Caki2 (cell line): ENCODE data around the gene LGALS7B. TPM values are rescaled to one million over a fixed set of nuclear protein-coding genes. Genes with fewer than 3 reads are reported as not detected.

Source experiments
- DNase-seq: peaks from one replicate; pipeline ENCODE4 v3.0.0-alpha.2; 2015; ENCODE audit warnings: low read depth
- in situ Hi-C: cut with HindIII; loops from 2 replicates; pipeline ENCODE4 v1.10.0; 2016; ENCODE audit warnings: low sequenced_read_pairs, low pct_unique_long_range_greater_than_20kb, mixed read lengths
- total RNA-seq: library from RNA; depleted of rRNA; stranded (reverse); fragments of >200 nt; shearing (Covaris generic); gene quantifications from 2 replicates; pipeline ENCODE4 v1.2.3, GENCODE V29; 2014; ENCODE audit warnings: low replicate concordance; rRNA removed

LGALS7B gene
- total RNA-seq, 1 experiment from 2014 or later = not detected

GRCh38 chr19:38834104-38834490 lies 45.1 kb downstream of the LGALS7B start:
- DNase-seq = no peak
- in situ Hi-C loops = no loop called here

DNA sequence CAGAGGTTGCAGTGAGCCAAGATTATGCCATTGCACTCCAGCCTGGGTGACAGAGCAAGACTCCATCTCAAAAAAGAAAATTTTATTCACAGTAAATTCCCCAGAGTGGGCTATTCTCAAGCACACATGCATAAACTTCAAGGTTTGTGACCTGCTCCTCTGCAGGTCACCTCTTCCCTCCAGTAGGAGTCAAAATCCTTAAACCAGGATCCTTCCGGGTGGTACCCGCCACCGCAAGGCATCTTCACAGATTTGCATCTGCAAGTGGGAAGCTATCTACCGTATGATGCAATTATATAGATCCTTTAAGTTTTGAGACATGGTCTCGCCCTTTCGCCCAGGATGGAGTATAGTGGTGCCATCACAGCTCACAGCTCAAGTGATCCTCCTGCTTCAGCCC lies 45.6 kb downstream of the LGALS7B start:
- DNase-seq = no peak
- in situ Hi-C loops = no loop called here

- no peak for DNase-seq
- in situ Hi-C loops = no loop called here
Measured at GRCh38 chr19:38836159-38836982, 47.4 kb downstream of the LGALS7B start.

DNA sequence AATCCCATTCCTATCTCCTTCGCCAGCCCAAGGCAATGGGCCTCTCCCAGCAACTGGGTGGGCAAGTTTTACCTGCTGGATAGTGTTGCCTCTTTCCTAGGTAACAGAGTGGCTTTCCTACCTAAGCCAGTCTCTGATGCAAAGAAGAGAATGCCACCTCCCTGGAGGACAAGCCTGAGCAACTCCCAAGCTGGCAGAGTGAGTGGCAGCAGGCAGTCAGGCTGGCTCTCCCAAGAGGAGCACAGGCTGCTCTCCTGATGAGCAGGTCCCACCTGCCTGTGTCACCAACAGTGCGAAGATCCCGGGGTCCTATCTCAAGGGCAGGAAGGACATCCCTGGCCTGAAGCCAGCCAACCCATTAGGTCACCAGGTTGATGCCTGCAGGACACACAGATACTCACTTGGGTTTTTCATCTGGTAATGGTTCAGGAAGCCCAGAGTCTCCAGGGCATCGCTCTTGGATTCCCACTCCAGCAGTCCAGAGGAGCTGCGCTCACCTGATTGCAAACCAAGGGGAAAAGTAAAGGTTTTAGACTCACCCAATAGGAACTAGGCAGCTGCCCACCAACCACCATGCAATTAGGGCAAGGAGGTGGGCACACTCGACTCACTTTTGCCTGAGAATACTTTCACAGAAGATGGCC lies 48.1 kb downstream of the LGALS7B start:
- in situ Hi-C loops = no loop called here

GRCh38 chr19:38837656-38838121 lies 48.7 kb downstream of the LGALS7B start:
- peak; percentile 85 for DNase-seq
- in situ Hi-C loops = no loop called here

More for the DNA sequence above, 48.1 kb downstream of the LGALS7B start:
- no peak for DNase-seq

GRCh38 chr19:38838208-38838985 lies 49.4 kb downstream of the LGALS7B start:
- DNase-seq = peak; percentile 72
- in situ Hi-C loops = no loop called here

GRCh38 chr19:38838986-38839761 lies 50.2 kb downstream of the LGALS7B start:
- in situ Hi-C loops = no loop called here
- DNase-seq = no peak

DNA sequence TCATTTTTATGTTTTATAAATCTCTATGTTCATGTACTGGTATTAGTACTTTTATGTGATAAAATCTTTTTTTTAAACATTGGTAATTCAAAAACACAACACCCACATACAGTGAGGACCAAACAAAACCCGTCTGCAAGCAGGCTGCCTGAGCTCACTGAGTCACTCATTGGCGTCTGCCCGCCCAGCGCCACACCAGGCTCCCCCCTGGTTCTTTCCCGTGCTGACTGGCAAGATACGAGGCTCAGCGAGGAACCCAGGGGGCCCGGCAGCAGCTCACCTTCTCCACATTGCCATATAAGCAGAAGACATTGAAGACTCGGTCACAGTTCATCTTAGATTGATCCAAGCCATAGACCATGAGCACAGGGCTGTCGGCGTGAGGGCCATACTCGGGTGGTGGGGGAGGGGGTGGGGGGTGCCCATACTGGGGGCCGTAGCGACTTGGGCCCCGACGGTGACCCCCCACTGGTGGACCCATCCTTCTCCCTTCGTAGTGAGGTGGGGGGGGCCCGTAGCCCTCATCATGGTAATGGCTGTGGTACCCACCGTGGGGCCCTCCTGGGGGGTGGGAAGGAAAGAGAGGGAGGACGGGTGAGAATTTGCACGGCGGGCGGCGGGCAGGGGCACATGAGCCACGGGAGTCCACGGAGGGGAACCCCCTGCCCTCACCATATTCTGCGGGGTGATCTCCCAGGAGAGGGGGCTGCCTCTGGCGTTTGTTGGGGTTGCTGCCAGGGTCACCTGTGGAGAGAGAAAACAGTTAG lies 51.0 kb downstream of the LGALS7B start:
- DNase-seq = no peak
- in situ Hi-C loops = no loop called here

DNA sequence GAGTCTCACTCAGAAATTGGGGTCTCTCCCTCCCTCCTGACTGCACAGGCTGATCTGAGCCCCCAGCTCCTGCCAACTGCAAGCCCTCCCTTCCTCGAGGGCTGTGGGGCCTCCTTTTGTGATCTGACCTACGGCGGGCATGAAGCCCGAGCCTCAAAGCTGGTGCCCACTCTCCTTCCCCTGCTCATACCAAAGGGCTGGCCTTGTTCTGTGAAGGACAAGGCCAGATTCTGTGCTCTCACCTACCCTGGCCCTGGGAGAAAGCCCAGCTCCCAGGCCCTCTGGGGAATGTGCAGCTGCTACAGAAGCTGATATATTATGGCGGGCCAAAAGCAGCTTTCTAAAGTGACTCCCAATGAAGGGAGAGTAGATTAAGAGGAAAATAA lies 51.6 kb downstream of the LGALS7B start:
- DNase-seq = no peak
- in situ Hi-C loops = no loop called here

Other genes with a start within 250 kb of the LGALS7B start
- 1.3 and 1.6 TPM in 2 replicates for gene MAP4K1, start 171.2 kb upstream of the LGALS7B start, total RNA-seq
- gene EIF3K, start 170.0 kb upstream of the LGALS7B start, total RNA-seq = 642 and 878 TPM in 2 replicates
- 872 and 922 TPM in 2 replicates for gene ACTN4, start 141.6 kb upstream of the LGALS7B start, total RNA-seq
- gene CAPN12, start 44.7 kb upstream of the LGALS7B start, total RNA-seq = 0.46 and 2.3 TPM in 2 replicates
- not detected in 2 replicates for gene LGALS7, start 15.7 kb upstream of the LGALS7B start, total RNA-seq
- not detected in 2 replicates for gene LGALS4, start 23.7 kb downstream of the LGALS7B start, total RNA-seq
- 241 and 276 TPM in 2 replicates for gene ECH1, start 42.6 kb downstream of the LGALS7B start, total RNA-seq
- gene HNRNPL, start 60.8 kb downstream of the LGALS7B start, total RNA-seq = 501 and 509 TPM in 2 replicates
- gene RINL, start 89.1 kb downstream of the LGALS7B start, total RNA-seq = 9.9 and 12.6 TPM in 2 replicates
- gene SIRT2, start 110.4 kb downstream of the LGALS7B start, total RNA-seq = 53.9 and 58.1 TPM in 2 replicates
- 48.3 and 50.3 TPM in 2 replicates for gene NFKBIB, start 110.8 kb downstream of the LGALS7B start, total RNA-seq
- gene CCER2, start 123.0 kb downstream of the LGALS7B start, total RNA-seq = 1.0 TPM in 1 of 2 replicates, not detected in the other
- 46.3 and 77.4 TPM in 2 replicates for gene SARS2, start 141.6 kb downstream of the LGALS7B start, total RNA-seq
- gene MRPS12, start 141.7 kb downstream of the LGALS7B start, total RNA-seq = 184 and 200 TPM in 2 replicates
- gene FBXO17, start 186.5 kb downstream of the LGALS7B start, total RNA-seq = 129 and 142 TPM in 2 replicates
- 28.1 and 50.7 TPM in 2 replicates for gene FBXO27, start 243.3 kb downstream of the LGALS7B start, total RNA-seq